Breast epithelium (tissue), 3 donors: ENCODE results near the gene DOCK6.

ENCODE experiments used
- POLR2AphosphoS5 ChIP-seq, 3 donors: sonication (generic); formaldehyde crosslinking; IDR thresholded peaks; one replicate each; pipeline ENCODE4 v1.6.1; 2017; ENCODE audit warnings: antibody characterized with exemption in 3 of 3
- TF ChIP-seq, protein P1 (sequence below), 3 donors: fragments of 450-650 bp; IDR thresholded peaks; one replicate each; pipeline ENCODE4 v1.5.1; 2016 to 2017; ENCODE audit warnings: antibody characterized with exemption in 3 of 3, mild to moderate bottlenecking in 3 of 3, moderate library complexity in 3 of 3

DNA sequence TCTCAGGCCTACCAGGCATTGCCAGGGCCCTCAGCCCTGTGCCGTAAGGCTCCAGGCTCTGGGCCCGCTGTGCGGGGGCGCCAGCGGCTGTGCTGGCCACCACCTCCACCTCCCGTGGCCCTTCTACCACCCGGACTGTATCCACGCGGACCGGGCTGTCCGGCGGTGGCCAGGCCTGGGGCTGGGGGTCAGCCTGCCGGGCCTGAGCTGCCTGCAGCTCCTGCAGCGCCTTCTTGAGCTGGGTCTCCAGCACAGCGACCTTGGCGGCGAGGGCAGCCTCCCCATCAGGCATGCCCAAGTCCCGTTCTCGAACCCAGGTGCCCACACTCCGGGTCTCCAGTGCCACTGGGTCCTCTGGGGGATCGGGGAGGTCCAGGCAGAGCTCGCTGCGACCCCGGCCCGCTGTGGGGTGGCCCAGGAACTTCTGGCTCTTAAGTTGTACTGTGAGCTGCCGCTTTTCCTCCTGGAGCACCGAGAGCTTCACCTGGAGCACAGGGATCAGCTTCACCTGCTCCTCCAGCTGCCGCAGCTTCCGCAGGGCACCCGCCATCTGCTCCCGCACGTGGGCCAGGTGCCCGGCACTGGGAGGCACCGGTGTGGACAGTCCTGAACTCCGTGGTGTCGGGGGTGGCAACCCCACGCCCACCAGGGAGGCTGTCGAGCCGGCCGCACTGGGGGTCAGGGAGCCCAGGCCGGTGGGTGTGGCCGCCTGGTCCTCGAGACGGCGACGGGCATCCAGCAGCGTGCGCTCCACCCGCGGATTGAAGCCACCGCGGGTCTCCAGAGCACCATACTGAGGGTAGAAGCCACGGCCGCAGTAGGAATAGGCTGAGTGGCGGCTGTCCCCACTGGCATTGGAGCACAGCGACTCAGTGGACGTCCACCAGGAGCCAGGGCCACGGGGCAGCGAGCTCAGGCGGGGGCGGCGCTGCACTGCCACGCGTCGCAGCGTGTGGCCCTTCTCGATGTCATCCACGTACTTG lies 69.1 kb downstream of the DOCK6 start:
- TF ChIP-seq POLR2AphosphoS5 (IDR thresholded peaks at IDR 0.05) = no peak
- TF ChIP-seq, protein P1, sequence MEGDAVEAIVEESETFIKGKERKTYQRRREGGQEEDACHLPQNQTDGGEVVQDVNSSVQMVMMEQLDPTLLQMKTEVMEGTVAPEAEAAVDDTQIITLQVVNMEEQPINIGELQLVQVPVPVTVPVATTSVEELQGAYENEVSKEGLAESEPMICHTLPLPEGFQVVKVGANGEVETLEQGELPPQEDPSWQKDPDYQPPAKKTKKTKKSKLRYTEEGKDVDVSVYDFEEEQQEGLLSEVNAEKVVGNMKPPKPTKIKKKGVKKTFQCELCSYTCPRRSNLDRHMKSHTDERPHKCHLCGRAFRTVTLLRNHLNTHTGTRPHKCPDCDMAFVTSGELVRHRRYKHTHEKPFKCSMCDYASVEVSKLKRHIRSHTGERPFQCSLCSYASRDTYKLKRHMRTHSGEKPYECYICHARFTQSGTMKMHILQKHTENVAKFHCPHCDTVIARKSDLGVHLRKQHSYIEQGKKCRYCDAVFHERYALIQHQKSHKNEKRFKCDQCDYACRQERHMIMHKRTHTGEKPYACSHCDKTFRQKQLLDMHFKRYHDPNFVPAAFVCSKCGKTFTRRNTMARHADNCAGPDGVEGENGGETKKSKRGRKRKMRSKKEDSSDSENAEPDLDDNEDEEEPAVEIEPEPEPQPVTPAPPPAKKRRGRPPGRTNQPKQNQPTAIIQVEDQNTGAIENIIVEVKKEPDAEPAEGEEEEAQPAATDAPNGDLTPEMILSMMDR (IDR thresholded peaks at IDR 0.05) = no peak
